Spinal cord (tissue), 10 donors: ENCODE measurements around the gene ZNF536. TPM values are rescaled to one million over a fixed set of nuclear protein-coding genes. Genes with fewer than 3 reads are reported as not detected.

Experiments
- DNase-seq, 6 donors: peaks; one replicate each; pipeline versions ENCODE4 v3.0.0 to v3.0.0-alpha.2; 2013 to 2015; ENCODE audit warnings: low spot score in 6 of 6, low read depth in 4 of 6
- H3K27ac ChIP-seq: one replicate; pipeline ENCODE4 v1.5.1; 2013; ENCODE audit warnings: low read depth, low read length, control low read depth
- H3K27me3 ChIP-seq: one replicate; pipeline ENCODE4 v1.6.1; 2013; ENCODE audit warnings: low read length; ENCODE audit not compliant: control insufficient read depth, insufficient read depth
- H3K36me3 ChIP-seq: one replicate; pipeline ENCODE4 v1.6.1; 2013; ENCODE audit warnings: low read length; ENCODE audit not compliant: control insufficient read depth, insufficient read depth
- H3K4me1 ChIP-seq: one replicate; pipeline ENCODE4 v1.6.1; 2013; ENCODE audit warnings: low read length; ENCODE audit not compliant: control insufficient read depth, insufficient read depth
- H3K4me3 ChIP-seq: one replicate; pipeline ENCODE4 v1.5.1; 2013; ENCODE audit warnings: low read depth, low read length, control low read depth
- H3K9me3 ChIP-seq: one replicate; pipeline ENCODE4 v1.6.1; 2013; ENCODE audit warnings: low read length; ENCODE audit not compliant: control insufficient read depth, insufficient read depth
- WGBS: methylation state at CpG from one replicate; pipeline ENCODE4 v1.1.5; 2013; ENCODE audit warnings: missing lambda C conversion rate; ENCODE audit not compliant: insufficient coverage; 5-methylcytosine and 5-hydroxymethylcytosine counted together
- polyA plus RNA-seq, 2 donors: library from polyadenylated mRNA; unstranded; fragments of 120-200 nt; gene quantifications; one replicate each; pipeline ENCODE4 v1.2.1, GENCODE V29; 2013; ENCODE audit not compliant: insufficient read length in 2 of 2
- total RNA-seq, 2 donors: library from RNA; depleted of rRNA in 1 of 2; stranded (reverse); fragments of 120-200 nt in 1 of 2; fragments of >200 nt in 1 of 2; gene quantifications; one replicate each; pipeline versions ENCODE4 v1.2.3 to v1.2.4, GENCODE V29; 2013 to 2014
- donor health status: healthy.

The ZNF536 gene
- total and polyA plus RNA-seq, 4 donors, result 26.2 to 41.1 (median 28.9) TPM

DNA sequence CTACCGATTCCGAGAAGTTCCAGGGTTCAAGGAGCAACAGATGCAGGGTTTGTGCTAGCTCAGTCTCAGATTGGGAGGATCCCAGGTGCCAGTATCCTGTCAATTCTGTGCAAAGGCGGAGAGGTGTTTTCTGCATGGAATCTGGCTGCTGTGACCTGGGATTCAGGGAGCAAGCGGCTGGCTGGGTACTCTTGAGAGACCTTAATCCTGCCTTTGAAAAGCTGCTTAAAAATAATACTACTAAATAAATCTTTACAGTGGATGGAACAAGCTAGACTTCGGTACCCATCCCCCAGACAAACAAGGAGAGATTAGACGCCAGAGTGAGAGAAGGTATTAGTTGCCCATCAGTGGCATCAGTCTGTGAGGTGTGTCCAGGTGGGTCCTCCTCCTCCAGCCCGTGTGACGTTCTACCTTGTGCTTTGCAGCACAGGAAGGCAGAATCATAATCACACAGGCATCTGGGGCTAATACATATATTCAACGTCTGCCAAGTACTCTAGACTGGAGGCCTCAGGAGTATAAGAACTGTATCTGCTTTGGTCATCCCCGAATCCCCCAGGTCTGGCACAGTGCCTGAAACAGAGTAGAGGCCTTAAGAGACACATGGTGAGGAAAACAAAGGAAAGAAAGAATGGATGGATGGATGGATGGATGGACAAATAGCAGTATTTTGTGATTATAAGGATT is 230.6 kb downstream of the ZNF536 start:
- no peak overlapping the region for H3K27ac ChIP-seq

DNA sequence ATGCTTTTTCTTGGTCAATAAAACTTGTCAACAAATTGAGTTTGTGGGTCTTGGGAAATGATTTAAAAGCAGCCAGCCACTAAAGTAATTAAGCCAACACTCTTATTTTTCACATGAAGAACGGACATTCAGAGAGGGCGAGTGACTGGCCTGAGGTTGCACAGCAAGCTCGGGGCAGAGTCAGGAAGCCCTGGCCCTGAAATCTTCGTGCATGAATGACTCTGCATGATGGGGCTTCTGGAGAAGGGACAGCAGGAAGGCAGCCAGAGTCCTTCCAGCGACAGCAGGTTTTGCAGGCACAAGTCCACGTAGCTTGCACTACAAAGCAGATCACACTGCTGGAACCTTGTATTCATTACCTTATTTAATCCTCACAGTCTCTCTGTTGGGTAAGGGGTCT is 232.5 kb downstream of the ZNF536 start:
- H3K9me3 ChIP-seq, result no peaks in the 10 kb centered on the region
- no peak for DNase-seq
- WGBS, result 82% methylated on average over 4 of the region's 6 CpGs
- H3K4me1 ChIP-seq, result no peaks in the 10 kb centered on the region
- H3K36me3 ChIP-seq, result no peaks in the 10 kb centered on the region
- no peak overlapping the region for H3K27ac ChIP-seq
- H3K4me3 ChIP-seq, result no peak overlapping the region
- H3K27me3 ChIP-seq, result no peaks in the 10 kb centered on the region

More for the DNA sequence above, 230.6 kb downstream of the ZNF536 start:
- Histone ChIP-seq H3K4me1 (no peaks in the 10 kb centered on the region), H3K4me3 (no peak overlapping the region), H3K9me3 (no peaks in the 10 kb centered on the region), H3K27me3 (no peaks in the 10 kb centered on the region), H3K36me3 (no peaks in the 10 kb centered on the region)
- no peak for DNase-seq
- WGBS, result 82% methylated on average over 7 of the region's 10 CpGs

DNA sequence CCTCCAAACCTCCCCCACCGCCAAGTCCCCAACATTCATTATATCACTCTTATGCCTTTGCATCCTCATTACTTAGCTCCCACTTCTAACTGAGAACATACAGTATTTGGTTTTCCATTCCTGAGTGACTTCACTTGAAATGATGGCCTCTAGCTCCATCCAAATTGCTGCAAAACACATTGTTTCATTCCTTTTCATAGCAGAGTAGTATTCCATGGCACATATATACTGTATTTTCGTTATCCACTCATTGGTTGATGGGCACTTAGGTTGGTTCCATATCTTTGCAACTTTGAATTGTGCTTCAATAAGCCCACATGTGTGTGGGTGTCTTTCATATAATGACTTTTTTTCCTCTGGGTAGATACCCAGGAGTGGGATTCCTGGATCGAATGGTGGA is 233.1 kb downstream of the ZNF536 start:
- no peak for DNase-seq
- no peak overlapping the region for H3K4me3 ChIP-seq
- 100% methylated on average over 1 of the region's 3 CpGs for WGBS

DNA sequence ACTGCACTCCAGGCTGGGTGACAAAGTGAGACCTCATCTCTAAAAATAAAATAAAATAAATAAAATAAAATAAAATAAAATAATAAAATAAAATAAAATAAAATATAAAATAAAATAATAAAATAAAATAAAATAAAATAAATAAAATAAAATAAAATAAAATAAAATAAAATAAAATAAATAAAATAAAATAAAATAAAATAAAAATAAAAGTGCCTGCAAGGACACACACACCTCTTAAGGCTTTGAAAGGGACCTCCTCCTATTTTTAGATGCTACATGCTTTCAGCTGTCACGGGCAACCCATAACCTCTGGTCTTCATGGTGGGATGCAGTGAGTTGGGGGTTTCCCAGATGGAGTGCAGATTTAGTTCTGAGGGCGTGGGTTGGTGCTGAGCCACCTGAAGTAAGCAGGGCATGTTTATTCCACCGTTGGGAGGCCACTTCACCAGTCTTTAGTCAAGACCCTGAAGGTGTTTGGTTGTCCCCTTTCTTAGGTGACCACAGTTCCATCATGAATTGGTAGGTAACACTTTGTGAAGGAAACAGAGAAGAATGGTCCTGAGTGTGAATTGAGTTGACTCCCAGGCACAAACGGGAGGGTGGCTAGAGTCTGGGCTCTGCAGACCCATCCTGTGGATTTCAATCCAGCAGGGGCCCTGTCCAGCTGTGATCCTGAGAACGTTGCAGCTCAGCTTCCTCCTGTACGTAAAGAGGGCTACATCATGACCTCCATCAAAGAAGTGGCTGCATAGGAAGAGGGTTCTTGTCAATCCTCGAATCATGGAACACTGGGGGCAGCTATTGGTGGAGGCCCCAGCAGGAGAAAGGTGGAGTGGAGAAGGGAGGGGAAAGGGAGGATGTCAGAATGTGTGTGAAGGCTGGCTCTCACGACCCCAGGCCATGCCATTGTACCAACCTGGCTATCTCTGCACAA is 234.2 kb downstream of the ZNF536 start:
- no peaks in the 10 kb centered on the region for H3K27me3 ChIP-seq

More for the DNA sequence above, 233.1 kb downstream of the ZNF536 start:
- no peaks in the 10 kb centered on the region for H3K4me1 ChIP-seq
- H3K27me3 ChIP-seq, result no peaks in the 10 kb centered on the region
- H3K36me3 ChIP-seq, result no peaks in the 10 kb centered on the region
- no peaks in the 10 kb centered on the region for H3K9me3 ChIP-seq
- no peak overlapping the region for H3K27ac ChIP-seq

More for the DNA sequence above, 234.2 kb downstream of the ZNF536 start:
- Histone ChIP-seq H3K4me1 (no peaks in the 10 kb centered on the region), H3K27ac (no peak overlapping the region), H3K4me3 (no peak overlapping the region), H3K9me3 (no peaks in the 10 kb centered on the region), H3K36me3 (no peaks in the 10 kb centered on the region)
- 81% methylated on average over 6 of the region's 8 CpGs for WGBS
- DNase-seq, result no peak
